ENCODE results near the gene USP17L22. TPM values are rescaled to one million over a fixed set of nuclear protein-coding genes. Genes with fewer than 3 reads are reported as not detected.
"Not testable (repeated sequence)": the region's sequence is repeated elsewhere in the genome, so short reads cannot be mapped to it uniquely, and the experiment has no call there.

USP17L22 gene
- total and polyA plus RNA-seq, 2 of the 4 experiments (the other 2 are of a cell fraction), result not detected

GRCh38 chr4:9234085-9234484 is 33.3 kb upstream of the USP17L22 start, which contains the start of gene USP17L15:
TSS of gene USP17L15 (plus strand) at chr4:9234385. CDS start at chr4:9234385, 0 bp downstream.
- CTCF ChIA-PET, result not testable (repeated sequence)

DNA sequence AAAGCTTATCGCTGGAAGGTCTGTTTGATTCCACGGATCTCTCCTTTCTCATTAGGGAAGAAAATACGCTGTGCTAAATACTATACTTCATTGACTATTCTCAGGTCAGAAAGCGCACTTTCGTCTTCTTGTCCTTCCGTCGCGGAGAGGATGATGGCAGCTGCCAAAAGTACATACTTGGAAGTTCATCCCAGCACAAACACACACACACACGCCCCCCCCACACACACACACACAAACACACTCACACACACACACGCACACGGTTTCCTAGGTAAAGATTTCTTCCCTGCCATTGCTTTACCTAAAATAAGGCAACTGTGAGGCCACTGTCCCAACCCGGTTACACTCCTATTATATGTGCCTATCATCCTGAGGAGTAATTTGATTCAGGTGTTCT is 29.0 kb upstream of the USP17L22 start:
- BruUV-seq (replicated peaks); H4K20me1 ChIP-seq (ENCODE audit: insufficient read depth, low read length); H3K9me1 ChIP-seq (ENCODE audit: insufficient read depth, low read length); H2BK5ac ChIP-seq (ENCODE audit: low read depth, low read length, poor library complexity, severe bottlenecking); POLR2A ChIA-PET (ENCODE audit: unreplicated experiment); H2BK20ac ChIP-seq (ENCODE audit: low read depth, low read length); H3K9me3 ChIP-seq (ENCODE audit: control insufficient read depth, insufficient read depth, low read length); H3K14ac ChIP-seq (replicated peaks; ENCODE audit: low read depth, low read length); H3K27ac ChIP-seq (ENCODE audit: insufficient read depth, low read length); H3K36me3 ChIP-seq (ENCODE audit: control insufficient read depth, insufficient read depth, low read length); H3K23ac ChIP-seq (ENCODE audit: low read depth, low read length); CTCF ChIA-PET; H2AK9ac ChIP-seq (replicated peaks; ENCODE audit: low read depth, low read length, poor library complexity); in situ Hi-C loops (cut with MboI; ENCODE audit: low sequenced_read_pairs); H4K91ac ChIP-seq (ENCODE audit: insufficient read depth, low read depth, low read length); H4K8ac ChIP-seq (ENCODE audit: low read depth in 2 of 2, low read length in 2 of 2); H3K4me1 ChIP-seq (ENCODE audit: control insufficient read depth, insufficient read depth, low read length); H4K5ac ChIP-seq (ENCODE audit: low read depth, low read length); H3K79me1 ChIP-seq (ENCODE audit: low read depth in 1 of 2, low read length in 2 of 2); dilution Hi-C loops (cut with HindIII; ENCODE audit: low sequenced_read_pairs, unreplicated experiment); H3K4ac ChIP-seq (ENCODE audit: low read depth, low read length); H2BK15ac ChIP-seq (ENCODE audit: low read depth, low read length); H2AFZ ChIP-seq (replicated peaks; ENCODE audit: low read length, poor library complexity); H2BK120ac ChIP-seq (ENCODE audit: low read depth, low read length); H3K56ac ChIP-seq (ENCODE audit: extremely low read depth, insufficient read depth, low read length); H3K27me3 ChIP-seq (ENCODE audit: control insufficient read depth, insufficient read depth, low read length); H2AK5ac ChIP-seq (ENCODE audit: low read depth, low read length); H3K4me3 ChIP-seq (ENCODE audit: insufficient read depth, low read depth, low read length); H3K18ac ChIP-seq (ENCODE audit: low read depth, low read length); ATAC-seq (ENCODE audit: low read depth); H3K9ac ChIP-seq (ENCODE audit: low read depth, low read length); H3K4me2 ChIP-seq (ENCODE audit: low read depth, low read length); intact Hi-C loops (cut with micrococcal nuclease): not testable (repeated sequence)
- no CpG with 5 or more reads among the region's 12 CpGs for WGBS, 2 experiments (ENCODE audit: extremely low coverage in 2 of 2, insufficient read length in 1 of 2)
- peak; percentile 0 for DNase-seq

More at GRCh38 chr4:9234085-9234484, 33.3 kb upstream of the USP17L22 start, which contains the start of gene USP17L15:
- DNase-seq; H3K79me1 ChIP-seq (ENCODE audit: low read depth in 1 of 2, low read length in 2 of 2); H3K9me1 ChIP-seq (ENCODE audit: insufficient read depth, low read length); H3K23ac ChIP-seq (ENCODE audit: low read depth, low read length); ATAC-seq (ENCODE audit: low read depth); H3K27ac ChIP-seq (ENCODE audit: insufficient read depth, low read length); dilution Hi-C loops (cut with HindIII; ENCODE audit: low sequenced_read_pairs, unreplicated experiment); H2AK5ac ChIP-seq (ENCODE audit: low read depth, low read length); H2BK120ac ChIP-seq (ENCODE audit: low read depth, low read length); H3K4me3 ChIP-seq (ENCODE audit: insufficient read depth, low read depth, low read length); intact Hi-C loops (cut with micrococcal nuclease); H3K27me3 ChIP-seq (ENCODE audit: control insufficient read depth, insufficient read depth, low read length); H3K9ac ChIP-seq (ENCODE audit: low read depth, low read length); H2BK20ac ChIP-seq (ENCODE audit: low read depth, low read length); H3K4me2 ChIP-seq (ENCODE audit: low read depth, low read length); H3K18ac ChIP-seq (ENCODE audit: low read depth, low read length); H4K91ac ChIP-seq (ENCODE audit: insufficient read depth, low read depth, low read length); H2AK9ac ChIP-seq (replicated peaks; ENCODE audit: low read depth, low read length, poor library complexity); H4K5ac ChIP-seq (ENCODE audit: low read depth, low read length); H3K4ac ChIP-seq (ENCODE audit: low read depth, low read length); POLR2A ChIA-PET (ENCODE audit: unreplicated experiment); H3K56ac ChIP-seq (ENCODE audit: extremely low read depth, insufficient read depth, low read length); H2BK5ac ChIP-seq (ENCODE audit: low read depth, low read length, poor library complexity, severe bottlenecking); H4K8ac ChIP-seq (ENCODE audit: low read depth in 2 of 2, low read length in 2 of 2); in situ Hi-C loops (cut with MboI; ENCODE audit: low sequenced_read_pairs); H3K14ac ChIP-seq (replicated peaks; ENCODE audit: low read depth, low read length); H4K20me1 ChIP-seq (ENCODE audit: insufficient read depth, low read length); H2BK15ac ChIP-seq (ENCODE audit: low read depth, low read length); H3K36me3 ChIP-seq (ENCODE audit: control insufficient read depth, insufficient read depth, low read length); BruUV-seq (replicated peaks); H2AFZ ChIP-seq (replicated peaks; ENCODE audit: low read length, poor library complexity); H3K4me1 ChIP-seq (ENCODE audit: control insufficient read depth, insufficient read depth, low read length); H3K9me3 ChIP-seq (ENCODE audit: control insufficient read depth, insufficient read depth, low read length): not testable (repeated sequence)
- no CpG with 5 or more reads among the region's 15 CpGs for WGBS, 2 experiments (ENCODE audit: extremely low coverage in 2 of 2, insufficient read length in 1 of 2)
